ENCODE measurements around the gene CXCR3.

CXCR3 gene

GRCh38 chrX:71634366-71634765, 16.1 kb upstream of the CXCR3 start:
- no peak for TF ChIP-seq CTCF (conservative IDR thresholded peaks at IDR 0.05; ENCODE audit: low read depth, low read length)
- no peak overlapping the region for H3K4me3 ChIP-seq (ENCODE audit: low read length)
- no peak for DNase-seq (ENCODE audit: low read depth)

GRCh38 chrX:71632923-71633657, 14.8 kb upstream of the CXCR3 start:
- DNase-seq (ENCODE audit: low read depth), result no peak
- H3K4me3 ChIP-seq (ENCODE audit: low read length), result no peak overlapping the region
- TF ChIP-seq CTCF (conservative IDR thresholded peaks at IDR 0.05; ENCODE audit: low read depth, low read length), result no peak

- no peak for TF ChIP-seq CTCF (conservative IDR thresholded peaks at IDR 0.05; ENCODE audit: low read depth, low read length)
- H3K4me3 ChIP-seq (ENCODE audit: low read length), result no peak overlapping the region
- DNase-seq (ENCODE audit: low read depth), result no peak
Observed at GRCh38 chrX:71629467-71629866, 11.2 kb upstream of the CXCR3 start.

DNA sequence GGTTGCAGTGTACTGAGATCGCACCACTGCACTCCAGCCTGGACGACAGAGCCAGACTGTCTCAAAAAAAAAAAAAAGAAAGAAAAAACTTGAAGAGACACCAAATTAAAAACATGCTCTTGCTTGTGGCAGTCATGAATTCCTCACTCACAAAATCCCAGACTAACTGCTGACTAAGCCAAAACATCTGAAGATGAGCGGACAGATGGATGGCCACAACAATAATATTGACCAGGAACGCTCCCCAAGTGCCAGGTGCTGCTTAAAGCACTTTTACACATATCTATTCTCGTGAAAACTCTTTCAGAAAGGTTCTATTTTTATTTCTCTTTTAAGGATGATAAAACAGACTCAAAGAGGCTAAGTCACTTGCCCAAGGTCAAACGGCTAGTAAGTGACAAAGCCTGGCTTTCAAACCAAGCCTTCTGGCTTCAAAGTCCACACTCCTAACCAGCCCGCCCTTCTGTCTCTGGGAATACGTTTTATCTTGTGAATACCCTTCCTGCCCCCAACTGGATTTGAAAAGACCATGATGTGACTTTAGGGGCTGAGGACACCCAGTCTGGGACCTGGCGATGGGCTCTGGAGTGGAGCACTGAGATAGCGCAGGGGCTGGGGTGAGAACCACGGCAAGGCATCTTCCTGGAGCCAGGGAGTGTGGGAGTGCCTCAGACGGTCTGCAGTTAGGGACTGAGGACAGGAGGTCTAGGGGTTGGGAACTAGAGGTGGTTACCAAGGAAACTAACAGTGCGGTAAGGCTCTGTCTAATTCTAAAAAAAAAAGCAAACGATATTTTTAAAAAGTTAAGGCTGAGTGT, 9.5 kb upstream of the CXCR3 start:
- no peak for DNase-seq (ENCODE audit: low read depth)

DNA sequence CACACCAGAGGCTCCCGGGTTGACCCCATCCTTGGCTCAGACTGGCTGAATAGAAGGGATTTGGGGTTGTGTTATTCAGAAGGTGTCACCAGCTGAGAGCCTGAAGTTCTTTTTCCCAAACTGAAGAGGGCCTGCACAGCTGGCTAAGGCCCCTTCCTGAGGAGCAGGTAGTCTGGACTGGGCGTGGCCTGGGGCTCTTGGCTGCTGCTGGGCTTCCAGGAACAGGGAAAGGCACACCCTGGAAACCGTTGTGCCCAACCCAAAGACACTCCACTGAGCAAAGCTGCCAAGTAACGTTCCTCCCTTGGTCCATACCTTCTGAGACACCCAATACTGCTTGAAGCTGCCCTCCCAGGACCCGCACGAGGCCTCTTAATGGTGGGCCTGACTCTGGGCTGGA, 8.3 kb upstream of the CXCR3 start:
- no peak for TF ChIP-seq CTCF (conservative IDR thresholded peaks at IDR 0.05; ENCODE audit: low read depth, low read length)

More for the DNA sequence above, 9.5 kb upstream of the CXCR3 start:
- no peak for TF ChIP-seq CTCF (conservative IDR thresholded peaks at IDR 0.05; ENCODE audit: low read depth, low read length)
- no peak overlapping the region for H3K4me3 ChIP-seq (ENCODE audit: low read length)

GRCh38 chrX:71625471-71625870, 7.2 kb upstream of the CXCR3 start:
- no peak for TF ChIP-seq CTCF (conservative IDR thresholded peaks at IDR 0.05; ENCODE audit: low read depth, low read length)
- H3K4me3 ChIP-seq (ENCODE audit: low read length), result no peak overlapping the region
- DNase-seq (ENCODE audit: low read depth), result no peak

More for the DNA sequence above, 8.3 kb upstream of the CXCR3 start:
- H3K4me3 ChIP-seq (ENCODE audit: low read length), result no peak overlapping the region
- no peak for DNase-seq (ENCODE audit: low read depth)

Measured in retinal pigment epithelial cell (primary cell).